NCI-H2107 treated with DMSO at 0.1 percent for 48 hours (cell line): ENCODE results near the gene MACROD1.

Source experiments
- DNase-seq: peaks from one replicate; lab custom pipeline; 2025; ENCODE audit not compliant: unreplicated experiment; lab: John Stamatoyannopoulos, UW

MACROD1 gene, protein sequence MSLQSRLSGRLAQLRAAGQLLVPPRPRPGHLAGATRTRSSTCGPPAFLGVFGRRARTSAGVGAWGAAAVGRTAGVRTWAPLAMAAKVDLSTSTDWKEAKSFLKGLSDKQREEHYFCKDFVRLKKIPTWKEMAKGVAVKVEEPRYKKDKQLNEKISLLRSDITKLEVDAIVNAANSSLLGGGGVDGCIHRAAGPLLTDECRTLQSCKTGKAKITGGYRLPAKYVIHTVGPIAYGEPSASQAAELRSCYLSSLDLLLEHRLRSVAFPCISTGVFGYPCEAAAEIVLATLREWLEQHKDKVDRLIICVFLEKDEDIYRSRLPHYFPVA

DNA sequence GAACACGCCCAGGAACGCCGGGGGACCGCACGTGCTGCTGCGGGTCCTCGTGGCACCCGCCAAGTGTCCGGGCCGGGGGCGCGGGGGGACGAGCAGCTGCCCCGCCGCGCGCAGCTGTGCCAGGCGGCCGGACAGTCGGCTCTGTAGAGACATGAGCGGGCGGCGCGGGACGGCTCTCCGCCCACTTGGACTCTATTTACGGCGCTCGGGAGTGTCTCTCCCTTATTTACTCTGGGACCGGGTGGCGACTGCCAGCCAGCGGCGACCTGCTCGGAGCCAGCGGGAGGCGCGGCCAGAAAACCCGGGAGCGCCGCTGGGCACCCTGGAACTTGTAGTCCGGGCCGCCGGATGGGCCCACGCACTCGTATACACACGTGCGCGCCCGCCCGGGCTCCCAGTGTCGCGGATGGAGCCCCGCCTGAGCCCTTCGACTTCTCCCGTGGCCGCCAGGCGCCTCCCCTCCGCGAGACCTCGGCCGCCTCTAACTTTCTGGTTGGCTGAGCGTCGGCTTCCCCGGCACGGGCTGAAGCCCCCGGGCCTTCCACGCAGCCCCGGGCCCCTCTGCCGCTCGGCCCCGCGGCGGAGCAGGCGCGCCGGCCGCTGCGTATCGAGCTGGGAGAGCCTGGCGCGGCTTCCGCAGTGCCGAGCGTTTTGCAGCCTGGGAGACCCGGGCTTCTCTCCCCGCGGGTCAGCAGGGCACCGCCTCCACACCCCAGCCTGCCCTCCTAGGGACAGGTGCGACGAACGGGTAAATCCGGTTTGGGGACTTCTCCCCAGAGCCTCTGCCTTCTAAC, at the start of gene MACROD1:
TSS of gene MACROD1 (minus strand) at position 272 of the 794 bp plus-strand sequence. CDS start at position 153, 119 bp downstream.
- DNase-seq: peak; percentile 17

DNA sequence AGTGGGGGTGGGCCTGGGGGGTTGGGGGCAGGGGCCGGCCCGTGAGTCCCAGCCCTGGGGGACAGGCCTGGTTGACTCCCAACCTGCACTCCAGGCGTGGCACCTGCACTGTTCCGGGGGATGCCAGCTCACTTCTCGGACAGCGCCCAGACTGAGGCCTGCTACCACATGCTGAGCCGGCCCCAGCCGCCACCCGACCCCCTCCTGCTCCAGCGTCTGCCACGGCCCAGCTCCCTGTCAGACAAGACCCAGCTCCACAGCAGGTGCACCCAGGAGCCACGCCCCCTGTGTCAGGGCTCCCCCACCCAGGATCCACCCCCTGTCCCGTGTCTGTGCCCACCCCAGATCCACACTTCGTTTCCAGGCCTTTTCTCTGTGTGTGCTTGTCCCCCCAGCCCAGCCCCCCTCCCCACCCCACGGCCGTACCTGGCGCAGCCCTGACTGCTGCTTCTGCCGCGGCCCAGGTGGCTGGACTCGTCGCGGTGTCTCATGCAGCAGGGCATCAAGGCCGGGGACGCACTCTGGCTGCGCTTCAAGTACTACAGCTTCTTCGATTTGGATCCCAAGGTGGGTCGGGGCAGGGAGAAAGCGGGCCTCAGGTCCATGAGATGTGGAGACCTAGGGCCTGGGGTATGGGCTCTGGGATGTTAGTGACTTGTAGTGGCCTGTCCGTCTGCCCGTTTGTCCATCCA, 45.4 kb upstream of the MACROD1 start:
- no peak for DNase-seq

DNA sequence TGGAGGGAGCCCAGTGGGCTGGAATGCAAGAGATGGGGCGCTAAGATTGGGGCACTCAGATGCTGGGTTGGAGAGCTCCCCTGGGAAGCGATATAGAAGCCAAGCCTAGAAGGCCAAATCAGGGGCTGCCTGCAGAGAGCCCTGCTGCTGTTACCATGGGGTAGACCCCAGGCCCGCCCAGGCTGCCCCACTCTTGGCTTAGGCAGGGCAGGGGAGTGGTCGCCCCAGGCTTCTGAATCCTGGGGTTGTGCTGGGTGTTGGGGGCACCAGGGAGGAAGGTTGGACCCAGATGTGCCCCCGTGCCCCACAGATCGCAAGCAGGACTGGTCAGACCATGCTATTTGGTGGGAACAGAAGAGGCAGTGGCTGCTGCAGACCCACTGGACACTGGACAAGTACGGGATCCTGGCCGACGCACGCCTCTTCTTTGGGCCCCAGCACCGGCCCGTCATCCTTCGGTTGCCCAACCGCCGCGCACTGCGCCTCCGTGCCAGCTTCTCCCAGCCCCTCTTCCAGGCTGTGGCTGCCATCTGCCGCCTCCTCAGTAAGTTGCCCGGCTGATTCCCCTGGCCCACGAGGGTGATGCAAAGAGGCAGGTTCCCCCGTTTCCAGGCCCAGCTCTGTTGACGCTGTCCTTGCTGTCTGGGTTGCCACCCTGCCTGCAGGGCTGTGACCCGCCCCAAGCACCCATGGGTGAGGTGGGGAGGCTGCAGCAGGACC, 44.5 kb upstream of the MACROD1 start:
- no peak for DNase-seq

DNA sequence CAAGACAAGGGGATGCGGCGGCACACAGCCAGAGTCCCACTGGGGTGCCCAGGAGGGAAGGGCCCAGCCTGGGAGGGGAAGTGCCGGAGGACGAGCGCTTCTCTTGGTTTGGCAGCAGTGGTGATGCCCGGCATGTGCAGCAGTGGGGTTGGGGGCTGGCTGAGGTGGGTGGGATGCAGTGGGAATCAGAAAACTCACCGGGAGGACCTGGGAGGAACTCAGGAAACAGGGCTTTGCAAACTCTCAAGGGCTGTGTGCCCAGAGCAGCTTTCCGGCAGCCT, 43.6 kb upstream of the MACROD1 start:
- no peak for DNase-seq

DNA sequence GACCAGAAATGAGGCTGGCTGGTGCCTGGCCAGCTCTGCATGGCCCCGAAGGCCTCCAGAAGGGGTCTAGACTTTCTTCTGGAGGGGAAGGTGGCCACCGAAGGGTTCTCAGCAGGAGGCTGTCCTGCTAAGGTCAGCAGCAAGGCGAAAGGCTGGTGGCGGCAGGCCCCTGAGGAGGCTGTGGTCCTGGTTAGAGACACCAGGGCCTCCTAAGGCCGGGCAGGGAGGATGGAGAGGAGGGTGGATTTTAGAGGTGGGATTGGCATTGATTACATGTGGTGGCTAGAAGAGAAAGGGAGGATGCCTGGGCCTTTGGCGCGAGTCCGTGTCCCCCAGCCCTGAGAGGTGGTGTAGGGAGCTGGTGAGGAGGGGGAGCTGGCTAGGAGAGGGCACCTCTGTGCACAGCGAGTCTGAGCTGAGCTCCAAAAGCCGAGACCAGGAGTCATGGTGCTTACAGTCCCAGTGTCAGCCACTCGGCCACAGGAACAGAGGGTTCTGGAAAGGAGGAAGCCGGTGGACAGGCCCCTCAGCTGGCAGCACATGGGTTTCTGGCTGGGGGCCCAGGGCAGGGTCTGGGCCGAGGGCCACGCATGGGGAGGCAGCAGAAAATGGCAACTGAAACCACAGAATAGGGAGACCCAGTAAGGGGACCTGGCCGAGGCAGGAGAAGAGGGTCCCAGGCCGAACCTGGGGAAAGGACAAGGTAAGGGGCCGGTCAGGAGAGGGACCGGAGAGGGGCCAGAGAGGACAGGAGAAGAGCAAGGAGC, 43.1 kb upstream of the MACROD1 start:
- no peak for DNase-seq

DNA sequence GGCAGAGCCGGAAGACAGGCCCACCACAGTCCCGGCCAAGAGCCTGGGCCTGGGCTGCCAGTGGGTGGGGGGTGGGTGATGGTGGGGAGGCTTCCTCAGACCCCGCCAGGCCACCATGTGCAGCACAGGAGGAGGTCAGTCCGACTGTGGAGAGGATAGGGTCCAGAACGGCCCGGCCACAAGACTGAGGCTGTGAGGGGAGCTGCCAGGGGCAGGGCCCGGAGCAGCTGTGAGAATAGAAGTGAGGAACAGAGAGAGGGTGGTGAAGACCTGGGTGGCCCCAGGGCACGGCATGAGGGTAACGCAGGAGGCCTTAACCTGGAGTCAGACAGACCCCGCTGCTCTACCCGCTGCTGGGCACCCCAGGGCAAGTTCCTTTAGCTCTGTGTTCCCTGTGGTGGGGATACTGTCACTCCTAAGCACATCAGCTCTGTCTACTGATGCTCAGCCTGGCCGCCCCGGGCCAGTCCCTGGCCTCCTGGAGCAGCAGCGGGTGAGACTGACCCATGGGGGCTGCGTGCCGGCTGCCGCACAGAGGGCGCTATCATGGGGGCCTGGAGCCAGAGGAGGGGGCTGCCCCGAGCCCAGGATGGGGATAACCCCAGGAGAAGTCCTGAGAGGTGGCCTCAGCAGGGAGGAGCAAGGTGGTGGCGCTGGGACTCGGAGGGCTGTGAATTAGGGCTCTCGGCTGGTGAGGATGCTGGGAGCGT, 42.3 kb upstream of the MACROD1 start:
- DNase-seq: no peak

DNA sequence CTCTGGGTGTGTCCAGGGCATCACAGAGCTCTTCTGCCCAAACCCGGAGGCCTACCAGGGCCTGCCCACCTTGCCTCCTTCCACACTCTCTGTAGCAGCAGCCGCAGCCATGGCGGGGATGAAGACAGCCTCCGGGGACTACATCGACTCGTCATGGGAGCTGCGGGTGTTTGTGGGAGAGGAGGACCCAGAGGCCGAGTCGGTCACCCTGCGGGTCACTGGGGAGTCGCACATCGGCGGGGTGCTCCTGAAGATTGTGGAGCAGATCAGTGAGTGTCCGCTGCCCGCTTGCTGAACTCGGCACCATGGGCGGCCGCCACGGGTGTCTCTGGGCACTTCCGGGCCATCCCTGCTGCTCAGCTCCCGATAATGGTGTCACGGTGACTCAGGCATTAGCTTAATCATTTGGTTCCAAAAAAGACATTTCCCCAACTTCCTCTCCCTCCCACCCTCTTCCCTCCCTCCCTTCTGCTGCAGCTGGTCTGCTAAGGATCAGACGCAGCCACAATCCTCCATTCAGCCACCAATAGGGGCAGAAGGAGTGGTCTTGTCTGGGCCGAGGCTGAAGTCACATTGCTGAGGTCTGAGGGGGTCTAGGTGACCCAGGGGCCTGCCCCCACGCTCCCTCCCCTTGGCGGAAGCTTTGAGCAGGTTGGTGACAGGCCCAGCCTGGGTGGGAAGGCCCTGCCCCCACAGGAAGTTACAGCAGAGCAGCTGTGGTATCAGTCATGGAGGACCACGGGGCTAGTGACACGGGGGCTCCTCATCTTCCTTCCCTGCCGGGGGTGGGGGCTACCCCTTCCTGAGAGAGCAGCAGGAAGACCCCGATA, 41.6 kb upstream of the MACROD1 start:
- DNase-seq: no peak

DNA sequence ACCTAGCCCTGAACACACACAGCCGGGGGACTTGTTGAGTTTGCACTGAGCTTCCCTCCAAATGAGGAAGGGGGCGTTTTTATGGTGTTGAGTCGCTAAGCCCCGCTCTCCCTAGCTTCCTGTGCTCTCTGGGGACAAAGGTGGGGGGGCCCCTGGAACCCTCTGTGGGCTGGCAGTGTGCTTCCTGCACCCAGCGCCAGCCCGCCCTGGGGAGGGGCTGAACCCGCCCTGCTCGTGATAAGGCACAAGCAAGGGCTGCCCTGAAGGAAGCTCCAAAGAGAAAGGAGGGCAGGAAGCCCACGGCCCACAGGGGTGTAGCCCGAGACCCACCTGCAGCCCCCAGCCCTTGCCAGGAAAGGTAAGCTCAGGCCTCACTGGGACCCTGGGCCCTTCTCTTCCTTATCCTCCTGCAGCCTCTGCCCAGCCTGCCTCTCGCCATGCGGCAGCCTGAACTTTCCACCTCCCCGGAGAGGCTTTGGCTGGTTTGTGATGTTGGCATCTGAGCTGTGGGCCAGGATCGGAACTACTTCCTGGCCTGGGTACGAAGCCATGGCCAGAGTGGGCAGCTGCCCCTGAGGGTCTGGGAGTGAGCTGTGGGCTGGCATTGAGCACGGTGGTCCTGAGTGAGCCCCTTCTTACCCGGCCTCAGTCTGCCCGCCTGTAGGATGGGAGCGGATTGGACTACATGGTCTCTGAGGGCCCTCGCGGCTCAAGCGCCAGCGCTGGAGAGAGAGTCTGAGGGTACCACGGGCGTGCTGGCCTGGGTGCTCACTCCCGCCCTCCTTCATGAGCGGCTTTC, 40.7 kb upstream of the MACROD1 start, which contains the start of gene FERMT3:
TSS of gene FERMT3 (plus strand) at position 265 of the 799 bp plus-strand sequence. CDS start 644 bp downstream, outside the sequence.
- no peak for DNase-seq

DNA sequence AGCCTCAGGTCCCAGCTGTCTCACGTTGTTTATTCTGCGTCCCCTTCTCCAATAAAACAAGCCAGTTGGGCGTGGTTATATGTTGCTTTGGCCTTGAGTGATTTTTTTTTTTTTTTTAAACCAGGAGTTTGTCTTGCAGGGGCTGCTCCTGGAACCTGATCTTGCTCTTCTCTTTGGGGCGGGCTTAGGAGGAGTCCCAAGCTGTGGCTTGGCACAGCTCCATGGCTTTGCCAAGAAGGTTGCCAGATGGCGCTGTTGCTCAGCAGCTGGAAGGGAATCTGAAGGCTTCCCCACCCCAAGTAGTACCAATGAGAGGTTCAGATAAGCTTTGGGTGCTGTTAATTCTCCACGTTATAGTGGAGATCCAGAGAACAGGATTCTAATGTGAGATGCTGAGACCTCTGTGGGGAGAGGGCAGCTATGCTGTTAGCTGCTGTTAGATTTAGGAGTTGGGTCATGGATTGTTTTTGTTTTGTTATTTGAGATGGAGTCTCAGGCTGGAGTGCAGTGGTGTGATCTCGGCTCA, 38.6 kb upstream of the MACROD1 start:
- peak; percentile 91 for DNase-seq

DNA sequence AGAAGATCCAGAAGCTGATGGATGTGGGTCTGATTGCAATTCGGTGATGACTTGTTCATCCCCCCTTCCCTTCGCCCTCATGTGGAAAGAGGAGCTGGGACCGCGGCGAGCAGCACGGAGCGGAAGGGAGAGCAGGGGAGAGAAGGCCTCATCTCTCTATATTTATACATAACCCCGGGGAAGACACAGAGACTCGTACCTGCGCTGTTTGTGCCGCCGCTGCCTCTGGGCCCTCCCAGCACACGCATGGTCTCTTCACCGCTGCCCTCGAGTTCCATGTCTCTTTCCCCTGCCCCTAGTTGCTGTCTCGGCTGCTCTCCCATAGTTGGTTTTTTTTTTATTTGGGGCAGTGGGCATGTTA, 38.1 kb upstream of the MACROD1 start:
- DNase-seq: no peak

DNA sequence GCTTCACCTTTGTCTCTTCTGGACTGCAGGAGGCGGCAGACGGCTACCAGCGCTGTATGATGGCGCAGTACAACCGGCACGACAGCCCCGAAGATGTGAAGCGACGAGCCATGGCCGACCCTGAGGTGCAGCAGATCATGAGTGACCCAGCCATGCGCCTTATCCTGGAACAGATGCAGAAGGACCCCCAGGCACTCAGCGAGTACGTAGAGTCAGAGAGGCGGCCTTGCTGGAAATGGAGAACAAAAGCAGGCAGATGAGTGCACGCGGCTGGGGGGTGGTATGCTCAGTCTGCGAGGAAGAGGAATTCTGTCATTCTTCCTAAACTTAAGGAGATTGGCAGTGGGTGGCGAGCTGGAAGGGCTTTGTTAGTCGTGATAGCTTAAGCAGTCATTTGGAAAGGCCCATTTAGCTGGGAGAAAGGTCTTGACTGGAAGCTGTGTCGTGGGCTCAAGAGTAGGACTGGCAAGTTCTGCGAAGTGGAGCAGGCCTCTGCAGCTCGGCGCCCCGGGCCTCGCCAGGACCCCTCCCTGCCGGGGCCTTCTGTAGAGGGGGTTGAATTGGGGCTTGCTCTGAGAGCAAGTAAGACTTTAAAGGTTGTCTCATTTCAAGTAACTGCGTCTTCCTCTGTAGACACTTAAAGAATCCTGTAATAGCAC, 37.6 kb upstream of the MACROD1 start:
- no peak for DNase-seq

DNA sequence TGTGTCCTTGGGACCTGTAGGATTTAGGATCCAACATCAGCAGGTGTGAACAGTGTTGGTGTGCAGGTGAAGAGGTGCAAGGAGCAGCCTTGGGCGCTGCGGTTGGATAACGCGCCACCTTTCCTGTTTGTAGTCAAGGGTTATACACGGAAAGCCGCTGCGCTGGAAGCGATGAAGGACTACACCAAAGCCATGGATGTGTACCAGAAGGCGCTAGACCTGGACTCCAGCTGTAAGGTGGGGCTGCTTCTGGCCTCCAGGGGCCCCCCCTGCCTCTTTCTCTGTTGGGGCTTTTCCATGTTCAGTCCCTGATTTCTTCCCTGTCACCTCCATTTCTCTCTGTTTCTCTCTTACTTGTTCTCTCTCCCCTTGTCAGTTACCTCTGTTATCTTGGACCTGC, 37.1 kb upstream of the MACROD1 start:
- no peak for DNase-seq

DNA sequence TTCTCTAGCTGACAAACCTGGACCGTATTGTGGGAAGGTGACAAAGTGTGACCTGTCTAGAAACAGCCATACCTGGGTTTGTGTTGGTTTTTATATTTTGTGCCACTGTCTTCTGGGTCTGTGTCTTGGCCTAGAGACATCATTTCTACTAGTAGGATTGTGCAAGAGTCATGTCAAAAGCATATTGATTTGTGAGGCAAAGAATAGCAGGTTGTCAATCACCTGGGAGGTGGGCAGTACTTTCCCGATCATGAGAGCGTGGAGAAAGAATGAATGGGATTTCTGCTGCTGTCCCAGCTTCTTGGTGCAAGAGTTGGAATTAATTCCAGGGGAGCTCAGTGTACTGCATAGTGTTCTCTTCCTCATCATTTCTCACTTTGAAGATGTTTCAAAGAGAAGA, 35.6 kb upstream of the MACROD1 start:
- DNase-seq: no peak

DNA sequence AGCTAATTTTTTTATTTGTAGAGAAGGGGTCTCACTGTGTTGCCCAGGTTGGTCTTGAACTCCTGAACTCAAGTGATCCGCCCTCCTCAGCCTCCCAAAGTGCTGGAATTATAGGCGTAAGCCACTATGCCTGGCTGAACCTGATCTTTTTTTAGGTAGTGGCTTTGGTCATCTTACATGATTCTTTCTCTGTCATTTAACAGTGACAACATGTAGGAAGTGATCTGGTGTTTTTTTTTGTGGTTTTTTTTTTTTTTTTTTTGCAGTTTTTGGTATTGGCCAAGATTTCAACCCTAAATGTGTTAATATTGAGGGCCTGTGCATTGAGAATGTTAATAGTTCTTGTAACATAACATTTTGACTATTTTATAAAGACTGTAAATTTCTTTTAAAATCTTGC, 32.6 kb upstream of the MACROD1 start:
- DNase-seq: no peak

DNA sequence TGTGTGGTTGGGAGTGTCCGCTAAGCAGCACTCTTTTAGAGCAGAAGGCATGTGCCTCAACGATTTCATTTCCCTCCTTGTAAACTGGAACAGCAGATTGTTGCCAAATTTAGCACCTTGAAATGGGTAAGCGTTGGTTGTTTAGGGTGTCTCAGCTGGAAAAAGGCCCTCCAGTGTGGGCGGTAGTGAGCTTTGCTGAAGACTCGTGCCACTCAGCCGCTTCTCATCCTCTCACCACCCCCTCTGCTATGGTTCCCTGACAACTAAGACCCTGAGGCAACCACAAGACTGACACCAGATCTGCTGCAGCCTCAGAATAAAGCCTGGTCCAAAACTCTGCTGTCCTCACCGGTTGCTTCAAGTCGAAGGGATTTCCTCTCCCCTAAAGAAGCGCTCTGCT, 30.7 kb upstream of the MACROD1 start:
- no peak for DNase-seq

DNA sequence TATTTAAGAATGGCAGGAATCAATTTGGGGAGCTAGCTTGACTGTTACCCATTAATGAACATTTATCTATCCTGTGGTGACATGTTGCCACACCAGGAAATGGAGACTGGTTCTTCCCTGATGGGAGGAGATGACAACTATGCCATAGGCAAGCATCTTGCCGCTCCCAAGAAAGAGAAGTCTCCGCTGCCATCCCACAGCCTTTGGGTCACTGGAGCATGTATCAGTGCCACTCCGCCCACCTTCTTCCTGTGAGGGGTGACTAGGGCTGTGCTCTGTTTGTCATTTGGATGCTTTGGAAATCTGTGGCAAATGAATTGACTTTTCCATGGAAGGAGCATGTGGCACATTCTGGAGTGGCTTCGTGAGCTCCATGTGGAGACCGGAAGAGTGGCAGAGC, 26.5 kb upstream of the MACROD1 start:
- no peak for DNase-seq

DNA sequence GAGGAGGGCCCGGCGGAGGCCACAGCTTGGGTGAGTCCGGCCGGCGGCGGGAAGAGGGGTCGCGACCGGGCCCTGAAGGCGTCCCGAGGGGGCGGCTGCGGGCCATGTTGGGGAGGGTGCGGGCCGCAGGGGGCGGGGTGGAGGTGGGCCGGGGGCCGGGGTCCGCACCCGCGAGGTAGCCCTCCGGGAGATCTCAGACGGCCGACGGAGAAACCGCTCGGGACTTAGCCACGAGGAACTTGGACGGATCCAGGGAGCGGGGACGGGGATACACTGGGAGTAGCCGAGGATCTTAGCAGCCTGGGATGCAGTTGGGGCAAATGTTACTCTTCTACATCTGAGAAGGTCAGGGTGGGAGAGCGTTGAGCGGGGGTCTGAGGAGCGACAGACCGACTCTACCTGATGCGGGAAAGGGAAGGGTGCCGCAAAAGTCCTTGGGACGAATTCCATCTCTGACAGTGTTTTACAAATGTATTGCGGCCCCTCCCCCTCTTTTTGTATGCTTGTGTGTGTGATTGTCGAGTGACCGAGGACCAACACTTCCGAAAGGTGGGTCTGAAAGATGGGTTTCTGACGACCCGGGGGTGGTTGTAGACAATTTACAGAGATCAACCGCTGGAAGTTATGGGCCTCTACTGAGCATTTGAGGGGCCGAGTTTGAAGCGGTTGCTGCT, 20.7 kb upstream of the MACROD1 start:
- DNase-seq: no peak
